Thoracic aorta (tissue), 2 donors: ENCODE data around the gene PP2D1. TPM values are rescaled to one million over a fixed set of nuclear protein-coding genes. Genes with fewer than 3 reads are reported as not detected.
A peak's percentile ranks its signal among the peaks of the same experiment; 100 is the strongest.
"Not testable (repeated sequence)": the region's sequence is repeated elsewhere in the genome, so short reads cannot be mapped to it uniquely, and the experiment has no call there.

ENCODE experiments used
- ATAC-seq: fragments of 150-250 bp; one replicate; pipeline ENCODE4 v1.8.0; 2017; ENCODE audit warnings: low read depth; ENCODE audit not compliant: insufficient number of reproducible peaks, low FRiP score
- DNase-seq: peaks from one replicate; pipeline ENCODE4 v3.0.0-alpha.2; 2020; ENCODE audit warnings: low spot score
- H3K27ac ChIP-seq, 2 donors: fragments of 200-600 bp; sonication (generic); 1 replicate in 1 of 2; 2 replicates in 1 of 2; pipeline ENCODE4 v1.5.1; 2016; ENCODE audit warnings: mild to moderate bottlenecking in 2 of 2, moderate library complexity in 2 of 2
- H3K27me3 ChIP-seq: fragments of 200-600 bp; sonication (generic); replicated peaks from 2 replicates; pipeline ENCODE4 v1.6.0; 2016; ENCODE audit warnings: mild to moderate bottlenecking; ENCODE audit not compliant: insufficient read depth
- H3K36me3 ChIP-seq: fragments of 200-600 bp; sonication (generic); one replicate; pipeline ENCODE4 v1.5.1; 2016
- H3K4me1 ChIP-seq, 2 donors: fragments of 200-600 bp; sonication (generic); 1 replicate in 1 of 2; 2 replicates in 1 of 2; pipeline versions ENCODE4 v1.5.1 to v1.6.0; 2016; ENCODE audit warnings: low read depth in 2 of 2, mild to moderate bottlenecking in 1 of 2; ENCODE audit not compliant: control insufficient read depth in 1 of 2
- H3K4me3 ChIP-seq: fragments of 200-600 bp; sonication (generic); 2 replicates; pipeline ENCODE4 v1.5.1; 2016; ENCODE audit warnings: mild to moderate bottlenecking
- H3K9me3 ChIP-seq: fragments of 200-600 bp; sonication (generic); 2 replicates; pipeline ENCODE4 v1.5.1; 2016
- CTCF ChIP-seq: fragments of 200-600 bp; sonication (generic); IDR thresholded peaks from one replicate; pipeline ENCODE4 v1.5.1; 2019; ENCODE audit warnings: antibody characterized with exemption
- total RNA-seq, 2 donors: library from RNA; depleted of rRNA; stranded (reverse); fragments of >200 nt; gene quantifications; one replicate each; pipeline versions ENCODE4 v1.1.0 to v1.2.3, GENCODE V29; 2016

The PP2D1 gene
- total RNA-seq, 2 donors from 2014 or later, result not detected

GRCh38 chr3:20039765-20040547, 27.9 kb upstream of the PP2D1 start, which contains the start of gene KAT2B:
Gene KAT2B, plus strand, starts transcription at chr3:20040446. Its CDS starts 32 bp downstream, at chr3:20040478.
- DNase-seq, result no peak
- Histone ChIP-seq H3K9me3 (no peaks in the 10 kb centered on the region), H3K27me3 (no peaks in the 10 kb centered on the region), H3K27ac (peak within 1 kb of the TSS; percentile 93 to 97), H3K4me3 (peak within 1 kb of the TSS; percentile 79), H3K4me1 (peaks cover 25 to 45% of the 10 kb centered on the region in 2 donors), H3K36me3 (no peaks in the 10 kb centered on the region)
- peak; percentile 64 for ATAC-seq
- peak; percentile 82 for TF ChIP-seq CTCF

GRCh38 chr3:20039466-20039764, 27.4 kb upstream of the PP2D1 start:
- DNase-seq, result no peak
- Histone ChIP-seq H3K4me1 (peaks cover 25 to 39% of the 10 kb centered on the region in 2 donors), H3K27ac (peak overlapping the region; percentile 93 to 97), H3K9me3 (no peaks in the 10 kb centered on the region), H3K27me3 (no peaks in the 10 kb centered on the region), H3K4me3 (peak overlapping the region; percentile 79), H3K36me3 (no peaks in the 10 kb centered on the region)
- TF ChIP-seq CTCF, result no peak
- no peak for ATAC-seq

GRCh38 chr3:20038699-20039465, 26.8 kb upstream of the PP2D1 start:
- DNase-seq, result no peak
- Histone ChIP-seq H3K4me1 (peaks cover 22 to 36% of the 10 kb centered on the region in 2 donors), H3K27me3 (no peaks in the 10 kb centered on the region), H3K27ac (peak overlapping the region; percentile 93 to 97), H3K36me3 (no peaks in the 10 kb centered on the region), H3K9me3 (no peaks in the 10 kb centered on the region), H3K4me3 (peak overlapping the region; percentile 79)
- no peak for ATAC-seq
- no peak for TF ChIP-seq CTCF

GRCh38 chr3:20037255-20037996, 25.4 kb upstream of the PP2D1 start:
- no peak for TF ChIP-seq CTCF
- DNase-seq (no peak), ATAC-seq (no peak)
- H3K27me3 ChIP-seq, result no peaks in the 10 kb centered on the region
- H3K36me3 ChIP-seq, result no peaks in the 10 kb centered on the region
- H3K4me1 ChIP-seq, result peaks cover 12 to 22% of the 10 kb centered on the region in 2 donors
- no peaks in the 10 kb centered on the region for H3K9me3 ChIP-seq
- H3K27ac ChIP-seq, result peak overlapping the region in 1 of 2 donors; percentile 97
- no peak overlapping the region for H3K4me3 ChIP-seq

GRCh38 chr3:20035019-20035418, 23.0 kb upstream of the PP2D1 start:
- TF ChIP-seq CTCF, result no peak
- peaks cover 5 to 12% of the 10 kb centered on the region in 2 donors for H3K4me1 ChIP-seq
- no peak overlapping the region for H3K4me3 ChIP-seq
- no peaks in the 10 kb centered on the region for H3K9me3 ChIP-seq
- no peaks in the 10 kb centered on the region for H3K27me3 ChIP-seq
- DNase-seq, result no peak
- no peaks in the 10 kb centered on the region for H3K36me3 ChIP-seq
- no peak for ATAC-seq
- no peak overlapping the region for H3K27ac ChIP-seq

GRCh38 chr3:20031939-20032338, 19.9 kb upstream of the PP2D1 start:
- H3K4me3 ChIP-seq, DNase-seq, H3K27ac ChIP-seq, H3K27me3 ChIP-seq, H3K9me3 ChIP-seq, H3K4me1 ChIP-seq, H3K36me3 ChIP-seq, ATAC-seq: not testable (repeated sequence)
